GM06990 (cell line): Measurements from ENCODE around the gene CFAP58.

ENCODE experiments used
- DNase-seq: peaks from one replicate; pipeline ENCODE4 v3.0.0-alpha.2; 2011; ENCODE audit not compliant: insufficient read length; ENCODE audit errors: extremely low read depth
- H3K27me3 ChIP-seq: replicated peaks from 2 replicates; pipeline ENCODE4 v1.6.0; 2011; ENCODE audit warnings: low read length; ENCODE audit not compliant: control insufficient read depth, insufficient read depth
- H3K36me3 ChIP-seq: 2 replicates; pipeline ENCODE4 v1.5.1; 2011; ENCODE audit warnings: low read length; ENCODE audit not compliant: control insufficient read depth, insufficient read depth
- H3K4me3 ChIP-seq: replicated peaks from 2 replicates; pipeline ENCODE4 v1.5.1; 2011; ENCODE audit warnings: low read depth, mild to moderate bottlenecking, control low read depth, low read length
- TF ChIP-seq, protein P1 (sequence below): IDR thresholded peaks from 2 replicates; pipeline ENCODE4 v1.5.1; 2011; ENCODE audit warnings: low read length, control low read depth, mild to moderate bottlenecking, inconsistent platforms; ENCODE audit not compliant: insufficient read depth, poor library complexity, severe bottlenecking

The CFAP58 gene

DNA sequence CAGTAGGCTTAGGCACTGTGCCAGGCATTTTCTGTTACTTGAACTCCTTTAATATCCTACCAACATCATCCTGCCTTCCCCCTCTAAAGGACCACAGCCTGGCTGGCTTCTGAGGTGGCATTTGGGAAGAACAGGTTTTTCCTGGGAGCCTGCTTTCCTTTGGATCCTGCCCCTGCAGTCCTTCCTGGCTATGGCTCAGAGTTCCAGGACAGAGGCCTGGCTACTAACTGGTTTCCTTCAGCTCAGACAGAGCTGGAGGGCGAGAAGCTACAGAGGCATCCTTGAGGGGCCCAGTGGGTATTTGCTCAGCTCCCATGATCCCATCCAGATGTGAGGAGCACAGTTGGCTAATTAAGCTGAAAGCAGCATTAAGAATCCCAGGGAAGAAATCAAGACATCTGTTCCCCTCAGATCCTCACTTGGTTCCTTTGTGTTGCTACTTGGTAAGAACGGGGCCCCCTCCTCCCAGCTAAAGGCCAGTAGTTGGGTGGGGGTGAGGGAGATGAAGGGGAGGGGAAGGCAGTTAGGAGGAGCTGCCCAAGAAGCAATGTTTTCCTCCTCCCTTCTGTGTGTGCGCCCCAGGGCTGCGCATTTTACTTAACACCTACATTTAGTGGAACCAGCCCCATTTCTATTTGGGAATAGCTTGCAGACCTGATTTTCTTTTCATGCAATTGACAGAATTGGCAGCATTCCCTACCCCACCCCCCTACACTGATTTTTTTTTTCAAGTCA is 144.9 kb downstream of the CFAP58 start:
- Histone ChIP-seq H3K36me3 (no peaks in the 10 kb centered on the region), H3K27me3 (no peaks in the 10 kb centered on the region; the same call in 1 of the 2 replicates), H3K4me3 (no peak overlapping the region)
- TF ChIP-seq, protein P1, sequence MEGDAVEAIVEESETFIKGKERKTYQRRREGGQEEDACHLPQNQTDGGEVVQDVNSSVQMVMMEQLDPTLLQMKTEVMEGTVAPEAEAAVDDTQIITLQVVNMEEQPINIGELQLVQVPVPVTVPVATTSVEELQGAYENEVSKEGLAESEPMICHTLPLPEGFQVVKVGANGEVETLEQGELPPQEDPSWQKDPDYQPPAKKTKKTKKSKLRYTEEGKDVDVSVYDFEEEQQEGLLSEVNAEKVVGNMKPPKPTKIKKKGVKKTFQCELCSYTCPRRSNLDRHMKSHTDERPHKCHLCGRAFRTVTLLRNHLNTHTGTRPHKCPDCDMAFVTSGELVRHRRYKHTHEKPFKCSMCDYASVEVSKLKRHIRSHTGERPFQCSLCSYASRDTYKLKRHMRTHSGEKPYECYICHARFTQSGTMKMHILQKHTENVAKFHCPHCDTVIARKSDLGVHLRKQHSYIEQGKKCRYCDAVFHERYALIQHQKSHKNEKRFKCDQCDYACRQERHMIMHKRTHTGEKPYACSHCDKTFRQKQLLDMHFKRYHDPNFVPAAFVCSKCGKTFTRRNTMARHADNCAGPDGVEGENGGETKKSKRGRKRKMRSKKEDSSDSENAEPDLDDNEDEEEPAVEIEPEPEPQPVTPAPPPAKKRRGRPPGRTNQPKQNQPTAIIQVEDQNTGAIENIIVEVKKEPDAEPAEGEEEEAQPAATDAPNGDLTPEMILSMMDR = no peak
- DNase-seq = no peak

DNA sequence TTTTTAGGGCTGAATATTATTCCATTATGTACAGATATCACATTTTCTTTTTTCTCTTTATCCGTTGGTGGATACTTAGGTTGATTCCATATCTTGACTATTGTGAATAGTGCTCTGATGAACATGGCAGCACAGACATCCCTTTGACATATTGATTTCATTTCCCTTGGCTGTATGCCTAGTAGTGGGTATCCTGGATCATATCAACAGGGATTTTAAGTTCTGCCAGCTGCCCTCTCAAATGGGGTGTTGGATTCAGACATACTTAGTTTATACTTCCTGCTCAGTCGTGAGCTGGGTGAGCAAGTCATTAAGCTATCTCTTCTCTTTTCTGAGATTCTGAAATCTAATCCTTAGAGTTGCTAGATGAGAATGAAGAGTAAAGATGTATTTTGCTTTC is 147.8 kb downstream of the CFAP58 start:
- no peaks in the 10 kb centered on the region; the same call in 1 of the 2 replicates for H3K27me3 ChIP-seq
- H3K4me3 ChIP-seq = no peak overlapping the region
- no peaks in the 10 kb centered on the region for H3K36me3 ChIP-seq
- DNase-seq = no peak
- TF ChIP-seq, protein P1 = no peak

DNA sequence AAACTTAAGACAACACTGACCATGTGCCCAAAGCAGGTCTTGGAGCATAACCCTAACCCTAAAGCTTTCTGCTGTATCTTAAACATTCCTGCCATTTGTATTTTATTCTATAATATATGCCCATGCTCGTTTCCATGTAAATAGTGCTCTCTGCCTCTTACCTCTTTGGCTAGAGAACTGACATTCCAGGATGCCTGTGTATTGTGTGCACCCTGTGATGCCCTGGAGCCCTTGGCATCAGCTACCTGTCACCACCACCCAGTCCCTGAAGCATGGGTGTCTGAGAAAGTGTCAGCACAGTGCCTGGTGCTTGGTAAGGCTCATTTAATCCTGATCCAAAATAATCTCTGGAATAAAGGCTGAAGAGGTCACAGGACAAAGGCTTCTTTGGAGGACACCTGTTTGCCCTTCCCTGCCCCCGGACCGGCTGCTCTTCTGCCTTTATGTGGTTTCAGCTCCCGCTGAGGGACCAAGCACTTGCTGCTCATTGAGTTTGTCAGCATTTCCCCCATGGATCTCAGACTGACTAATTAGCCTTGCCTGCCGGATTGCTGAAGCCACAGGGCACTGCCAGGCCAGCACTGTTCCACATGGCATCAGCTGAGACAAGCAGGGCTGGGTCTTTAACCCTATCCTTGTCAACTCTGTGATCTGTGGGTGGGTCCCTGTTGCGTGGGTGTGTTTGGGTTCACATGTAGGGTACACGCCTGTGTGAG is 148.4 kb downstream of the CFAP58 start:
- TF ChIP-seq, protein P1 = no peak
- Histone ChIP-seq H3K36me3 (no peaks in the 10 kb centered on the region), H3K27me3 (no peaks in the 10 kb centered on the region; the same call in 1 of the 2 replicates), H3K4me3 (no peak overlapping the region)
- DNase-seq = no peak

DNA sequence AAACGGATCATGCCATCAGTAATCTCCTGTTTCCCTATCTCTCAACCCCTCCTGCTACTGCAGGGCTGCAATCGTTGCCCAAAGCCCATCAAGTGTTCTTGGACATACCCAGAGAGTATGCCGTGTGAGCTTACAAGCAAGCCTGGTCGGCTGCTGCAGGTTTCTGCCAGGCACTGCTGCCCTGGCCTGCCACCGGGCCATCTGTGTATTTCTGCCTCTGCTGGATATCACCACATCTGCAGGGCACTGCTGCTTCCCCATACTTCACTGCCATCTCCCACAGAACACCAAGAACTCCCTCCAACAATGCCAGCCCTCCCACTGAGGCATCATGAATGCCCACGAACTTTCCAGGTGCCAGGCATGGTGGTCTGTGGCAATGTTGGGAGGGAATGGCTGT is 149.3 kb downstream of the CFAP58 start:
- no peaks in the 10 kb centered on the region; the same call in 1 of the 2 replicates for H3K27me3 ChIP-seq
- no peak for DNase-seq

More for the DNA sequence above, 149.3 kb downstream of the CFAP58 start:
- H3K36me3 ChIP-seq = no peaks in the 10 kb centered on the region
- TF ChIP-seq, protein P1 = no peak
- no peak overlapping the region for H3K4me3 ChIP-seq
